Keratinocyte (primary cell): ENCODE data around the gene MAN2A2. TPM values are rescaled to one million over a fixed set of nuclear protein-coding genes. Genes with fewer than 3 reads are reported as not detected.

Experiments used
- DNase-seq: peaks from one replicate; pipeline ENCODE4 v3.0.0-alpha.2; 2011; ENCODE audit warnings: low read depth, missing footprints, low spot score
- FAIRE-seq: peaks from 2 replicates; lab custom pipeline; 2011; peaks lifted over from hg19 to GRCh38; lab: Jason Lieb, UNC
- H2AFZ ChIP-seq: 2 replicates; pipeline ENCODE4 v1.6.0; 2012; ENCODE audit warnings: low read length, control low read depth, inconsistent platforms; ENCODE audit not compliant: control insufficient read depth
- H3K27ac ChIP-seq: 2 replicates; pipeline ENCODE4 v1.5.1; 2011; ENCODE audit warnings: low read length; ENCODE audit not compliant: control insufficient read depth, insufficient read depth
- H3K27me3 ChIP-seq: 3 replicates; pipeline ENCODE4 v1.6.0; 2011; ENCODE audit warnings: low read length; ENCODE audit not compliant: control insufficient read depth, insufficient read depth; ENCODE audit errors: extremely low read depth
- H3K36me3 ChIP-seq, 2 experiments: 2 replicates in 1 of 2; 3 replicates in 1 of 2; pipeline ENCODE4 v1.5.1; 2011; ENCODE audit warnings: low read length in 2 of 2, mild to moderate bottlenecking in 1 of 2; ENCODE audit not compliant: control insufficient read depth in 2 of 2, insufficient read depth in 2 of 2; ENCODE audit errors: extremely low read depth in 1 of 2
- H3K4me1 ChIP-seq: 3 replicates; pipeline ENCODE4 v1.5.1; 2011; ENCODE audit warnings: low read length; ENCODE audit not compliant: control insufficient read depth, insufficient read depth; ENCODE audit errors: extremely low read depth
- H3K4me2 ChIP-seq: 3 replicates; pipeline ENCODE4 v1.6.0; 2011; ENCODE audit warnings: low read depth, low read length; ENCODE audit not compliant: control insufficient read depth, insufficient read depth; ENCODE audit errors: extremely low read depth
- H3K4me3 ChIP-seq, 3 experiments: fragments of 200-600 bp in 1 of 3; sonication (generic) in 1 of 3; 2 replicates in 2 of 3; 3 replicates in 1 of 3; pipeline ENCODE4 v1.5.1; 2011 to 2016; ENCODE audit warnings: low read length in 3 of 3, mild to moderate bottlenecking in 3 of 3, control low read depth in 2 of 3, inconsistent platforms in 1 of 3, low read depth in 1 of 3, mixed read lengths in 1 of 3, mixed run types in 1 of 3, moderate library complexity in 1 of 3; ENCODE audit not compliant: control insufficient read depth in 2 of 3, insufficient read depth in 2 of 3; ENCODE audit errors: extremely low read depth in 1 of 3
- H3K79me2 ChIP-seq: 2 replicates; pipeline ENCODE4 v1.6.0; 2012; ENCODE audit warnings: low read length; ENCODE audit not compliant: control insufficient read depth, insufficient read depth
- H3K9ac ChIP-seq: 3 replicates; pipeline ENCODE4 v1.6.0; 2011; ENCODE audit warnings: low read length; ENCODE audit not compliant: control insufficient read depth, insufficient read depth; ENCODE audit errors: extremely low read depth
- H3K9me1 ChIP-seq: 3 replicates; pipeline ENCODE4 v1.6.0; 2011; ENCODE audit warnings: low read length; ENCODE audit not compliant: control insufficient read depth, insufficient read depth; ENCODE audit errors: extremely low read depth
- H3K9me3 ChIP-seq: 2 replicates; pipeline ENCODE4 v1.5.1; 2012; ENCODE audit warnings: low read depth, low read length; ENCODE audit not compliant: control insufficient read depth
- H4K20me1 ChIP-seq: 3 replicates; pipeline ENCODE4 v1.6.0; 2011; ENCODE audit warnings: low read length; ENCODE audit not compliant: control insufficient read depth, insufficient read depth; ENCODE audit errors: extremely low read depth
- CTCF ChIP-seq, 3 experiments: IDR thresholded peaks in 1 of 3; conservative IDR thresholded peaks in 1 of 3; optimal IDR thresholded peaks in 1 of 3; 2 replicates in 2 of 3; 3 replicates in 1 of 3; pipeline versions ENCODE3 to v1.5.1; 2011; ENCODE audit warnings: low read length in 3 of 3, mild to moderate bottlenecking in 3 of 3, moderate library complexity in 2 of 3, control low read depth in 1 of 3, inconsistent platforms in 1 of 3; ENCODE audit not compliant: insufficient read depth in 2 of 3; ENCODE audit errors: extremely low read depth in 1 of 3
- EZH2 ChIP-seq: IDR thresholded peaks from one replicate; pipeline ENCODE4 v1.6.1; 2012; ENCODE audit warnings: inconsistent platforms, mild to moderate bottlenecking, low read length, moderate library complexity
- dilution Hi-C: fragments of 300-500 bp; cut with MboI; formaldehyde crosslinking; loops from one replicate; pipeline ENCODE4 v1.7.0; 2020; ENCODE audit warnings: low sequenced_read_pairs; ENCODE audit not compliant: extremely low pct_ligation_motif_present
- polyA plus RNA-seq, 5 experiments: library from polyadenylated mRNA; depleted of rRNA in 3 of 5; stranded (reverse) in 3 of 5; stranded (forward) in 1 of 5; unstranded in 1 of 5; fragments of >200 nt; gene quantifications; 1 replicate in 1 of 5; 2 replicates in 3 of 5; 3 replicates in 1 of 5; pipeline versions ENCODE4 v1.2.1 to v1.2.3, GENCODE V29; 2011 to 2012; ENCODE audit warnings: missing spikeins in 2 of 5, low read depth in 1 of 5, low replicate concordance in 1 of 5

The MAN2A2 gene
- polyA plus RNA-seq, 1 donor (not counting 4 experiments of a cell fraction or from before 2014, with no cell fraction given): 6.6 TPM

- dilution Hi-C loops: no loop called here
Observed at GRCh38 chr15:90905306-90906180, 2.4 kb downstream of the MAN2A2 start.

GRCh38 chr15:90906181-90906849 lies 3.2 kb downstream of the MAN2A2 start:
- DNase-seq: no peak
- dilution Hi-C loops: no loop called here
- no peak overlapping the region for H3K9ac ChIP-seq

More at GRCh38 chr15:90905306-90906180, 2.4 kb downstream of the MAN2A2 start:
- Histone ChIP-seq H3K4me2 (no peak overlapping the region), H3K4me1 (peaks cover 12% of the 10 kb centered on the region), H3K9ac (no peak overlapping the region), H3K27ac (no peak overlapping the region), H4K20me1 (no peaks in the 10 kb centered on the region), H3K27me3 (no peaks in the 10 kb centered on the region), H3K36me3 (peaks cover 3 to 5% of the 10 kb centered on the region in 2 experiments), H3K4me3 (no peak overlapping the region), H3K9me3 (no peaks in the 10 kb centered on the region), H2AFZ (no peak overlapping the region), H3K79me2 (no peaks in the 10 kb centered on the region), H3K9me1 (peaks cover 2% of the 10 kb centered on the region)
- TF ChIP-seq CTCF (optimal IDR thresholded peaks at IDR 0.05 in 1 of 3, IDR thresholded peaks at IDR 0.05 in 1 of 3, conservative IDR thresholded peaks at IDR 0.05 in 1 of 3; ENCODE audit: extremely low read depth in 1 of 3, insufficient read depth in 2 of 3, low read length in 3 of 3): no peak
- TF ChIP-seq EZH2: no peak
- DNase-seq (no peak), FAIRE-seq (no peak)

More at GRCh38 chr15:90906181-90906849, 3.2 kb downstream of the MAN2A2 start:
- Histone ChIP-seq H3K9me1 (peaks cover 2% of the 10 kb centered on the region), H4K20me1 (no peaks in the 10 kb centered on the region), H2AFZ (no peak overlapping the region), H3K9me3 (no peaks in the 10 kb centered on the region), H3K36me3 (peaks cover 3 to 10% of the 10 kb centered on the region in 2 experiments), H3K4me3 (no peak overlapping the region), H3K27me3 (no peaks in the 10 kb centered on the region), H3K79me2 (no peaks in the 10 kb centered on the region), H3K4me1 (peaks cover 12% of the 10 kb centered on the region), H3K27ac (no peak overlapping the region), H3K4me2 (no peak overlapping the region)
- TF ChIP-seq CTCF (optimal IDR thresholded peaks at IDR 0.05 in 1 of 3, IDR thresholded peaks at IDR 0.05 in 1 of 3, conservative IDR thresholded peaks at IDR 0.05 in 1 of 3; ENCODE audit: extremely low read depth in 1 of 3, insufficient read depth in 2 of 3, low read length in 3 of 3): no peak
- no peak for TF ChIP-seq EZH2
- FAIRE-seq: no peak
